ENCODE data around the gene MAB21L4.

DNA sequence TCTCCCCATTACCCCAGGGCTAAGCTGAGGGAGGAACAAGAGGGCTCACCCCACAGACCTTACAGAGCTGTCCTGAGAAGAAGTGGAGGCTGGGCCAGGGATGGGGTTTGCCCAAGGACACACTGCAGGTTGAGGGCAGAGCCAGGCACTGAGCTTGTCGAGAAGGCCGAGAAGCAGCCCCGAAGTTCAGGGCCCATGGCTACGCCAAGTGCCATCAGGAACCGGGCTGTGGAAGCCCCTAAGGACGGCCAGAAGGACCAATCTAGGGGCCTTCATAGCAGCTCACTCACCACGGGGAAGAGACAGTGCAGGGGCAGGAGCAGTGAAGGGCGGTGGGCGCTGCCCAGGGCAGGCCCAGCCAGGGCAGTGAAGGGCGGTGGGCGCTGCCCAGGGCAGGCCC, 45.9 kb downstream of the MAB21L4 start:
- TF ChIP-seq POLR2AphosphoS5 (IDR thresholded peaks at IDR 0.05): no peak
- TF ChIP-seq, protein P1, sequence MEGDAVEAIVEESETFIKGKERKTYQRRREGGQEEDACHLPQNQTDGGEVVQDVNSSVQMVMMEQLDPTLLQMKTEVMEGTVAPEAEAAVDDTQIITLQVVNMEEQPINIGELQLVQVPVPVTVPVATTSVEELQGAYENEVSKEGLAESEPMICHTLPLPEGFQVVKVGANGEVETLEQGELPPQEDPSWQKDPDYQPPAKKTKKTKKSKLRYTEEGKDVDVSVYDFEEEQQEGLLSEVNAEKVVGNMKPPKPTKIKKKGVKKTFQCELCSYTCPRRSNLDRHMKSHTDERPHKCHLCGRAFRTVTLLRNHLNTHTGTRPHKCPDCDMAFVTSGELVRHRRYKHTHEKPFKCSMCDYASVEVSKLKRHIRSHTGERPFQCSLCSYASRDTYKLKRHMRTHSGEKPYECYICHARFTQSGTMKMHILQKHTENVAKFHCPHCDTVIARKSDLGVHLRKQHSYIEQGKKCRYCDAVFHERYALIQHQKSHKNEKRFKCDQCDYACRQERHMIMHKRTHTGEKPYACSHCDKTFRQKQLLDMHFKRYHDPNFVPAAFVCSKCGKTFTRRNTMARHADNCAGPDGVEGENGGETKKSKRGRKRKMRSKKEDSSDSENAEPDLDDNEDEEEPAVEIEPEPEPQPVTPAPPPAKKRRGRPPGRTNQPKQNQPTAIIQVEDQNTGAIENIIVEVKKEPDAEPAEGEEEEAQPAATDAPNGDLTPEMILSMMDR (IDR thresholded peaks at IDR 0.05): no peak
- no peak for TF ChIP-seq POLR2A (IDR thresholded peaks at IDR 0.05; ENCODE audit: low read depth)
- no peak for TF ChIP-seq EP300 (IDR thresholded peaks at IDR 0.05)

Data from esophagus muscularis mucosa (tissue), 4 donors.